Colon (tissue), 2 donors: ENCODE measurements around the gene APCDD1L.
"Not testable (repeated sequence)": the region's sequence is repeated elsewhere in the genome, so short reads cannot be mapped to it uniquely, and the experiment has no call there.

Source experiments
- FAIRE-seq: peaks from 2 replicates; lab custom pipeline; 2012; peaks lifted over from hg19 to GRCh38; lab: Jason Lieb, UNC
- donor health status: control.
- donor health status: control.

Gene APCDD1L

DNA sequence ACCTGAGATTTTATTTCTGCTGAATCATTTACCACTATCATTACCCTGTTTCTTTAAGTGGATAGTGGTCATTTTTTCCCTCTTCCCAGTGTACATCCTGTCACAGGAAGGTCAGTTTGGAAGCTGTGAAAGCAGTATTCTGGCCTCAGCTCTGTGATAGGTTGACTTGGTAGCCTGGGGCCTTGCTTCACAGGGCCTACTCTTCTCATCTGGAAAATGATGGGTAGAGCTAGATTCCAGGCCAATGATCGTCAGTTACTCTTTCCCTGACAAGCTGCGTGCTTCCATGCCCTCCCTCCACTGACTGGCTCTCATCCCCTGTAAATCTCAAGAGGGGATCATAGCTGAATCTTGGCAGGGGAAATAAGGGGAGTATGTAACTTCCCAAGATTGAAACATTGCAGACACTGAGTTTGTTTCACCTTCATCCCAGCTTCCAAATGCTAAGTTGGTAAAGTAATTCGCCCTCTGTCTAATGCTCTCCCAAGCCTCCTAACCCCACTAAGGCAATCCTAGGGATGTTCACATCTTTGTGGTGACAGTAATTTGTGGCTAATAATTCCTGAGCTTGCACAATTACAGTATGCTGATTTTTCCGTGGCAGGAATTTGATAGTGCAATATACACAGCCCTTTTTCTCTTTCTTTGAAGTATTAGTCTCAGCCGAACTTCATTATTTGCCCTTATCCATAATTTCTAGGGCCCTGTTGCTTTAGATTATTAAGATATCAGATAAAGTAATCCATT is 75.0 kb downstream of the APCDD1L start:
- FAIRE-seq: no peak

DNA sequence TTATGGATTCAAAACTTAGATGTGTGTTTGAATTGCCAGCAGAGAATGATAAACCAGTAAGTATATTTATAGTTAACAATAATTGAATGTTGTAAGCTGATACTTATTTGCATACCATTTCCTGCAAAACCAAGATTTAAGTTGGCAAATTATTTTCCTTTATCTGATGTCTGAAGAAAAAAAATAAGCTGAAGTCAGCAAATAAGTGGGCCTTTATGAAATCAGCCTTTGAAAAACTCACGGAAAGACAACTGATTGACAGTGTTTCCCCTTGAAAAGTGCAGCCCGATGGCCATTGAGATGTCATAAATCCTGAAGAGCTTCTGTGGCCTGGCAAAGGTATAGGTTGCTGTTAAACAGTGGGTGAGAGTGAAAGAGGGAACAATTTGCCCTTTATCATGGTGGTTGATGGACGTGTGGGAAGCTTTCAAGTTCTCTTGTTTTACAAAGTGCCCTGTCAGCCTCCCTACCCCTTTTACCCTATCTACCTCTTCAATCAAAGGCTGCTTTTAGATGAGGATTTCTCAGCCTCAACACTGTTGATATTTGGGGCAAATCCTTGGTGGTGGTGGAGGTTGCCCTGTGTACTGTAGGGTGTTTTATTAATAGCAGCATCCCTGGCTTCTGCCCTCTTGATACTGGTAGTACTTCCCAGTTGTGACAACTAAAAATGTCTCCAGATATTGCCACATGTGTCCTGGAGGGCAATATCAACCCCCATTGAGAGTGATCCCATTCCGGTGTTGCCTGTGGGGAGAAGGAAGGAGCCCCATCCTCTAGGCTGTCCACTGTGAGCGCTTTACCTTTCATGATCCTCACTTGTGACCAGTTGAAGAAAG is 76.0 kb downstream of the APCDD1L start:
- no peak for FAIRE-seq

DNA sequence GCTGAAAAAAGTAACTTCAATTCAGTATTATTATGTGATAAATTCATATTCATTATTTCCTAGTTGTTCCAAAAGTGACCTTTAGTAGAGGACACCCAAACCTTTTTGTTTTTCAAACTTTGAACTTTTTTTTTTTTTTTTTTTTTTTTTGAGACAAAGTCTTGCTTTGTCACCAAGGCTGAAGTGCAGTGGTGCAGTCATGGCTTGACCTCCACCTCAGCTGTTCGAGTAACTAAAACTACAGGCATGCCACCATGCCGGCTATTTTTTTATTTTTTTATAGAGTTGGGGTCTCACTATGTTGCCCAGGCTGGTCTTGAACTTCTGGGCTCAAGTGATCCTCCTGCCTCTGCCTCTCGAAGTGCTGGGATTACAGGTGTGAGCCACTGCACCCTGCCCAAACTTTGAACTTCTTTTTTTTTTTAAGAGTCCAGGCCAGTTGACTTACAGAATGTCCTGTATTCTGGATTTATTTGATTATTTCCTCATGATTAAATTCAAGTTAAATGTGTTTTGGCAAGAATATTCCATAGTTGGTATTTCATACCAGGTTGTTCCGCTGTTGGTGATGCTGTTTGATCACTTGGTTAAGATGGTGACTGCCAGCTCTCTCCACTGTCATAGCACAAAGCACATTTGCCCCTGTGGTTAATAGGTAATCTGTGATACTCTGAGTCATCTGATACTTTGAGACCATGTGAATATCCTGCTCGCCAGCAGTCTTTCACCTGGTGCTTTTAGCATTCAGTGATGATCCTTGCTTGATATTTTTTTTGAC is 78.1 kb downstream of the APCDD1L start:
- FAIRE-seq: no peak

DNA sequence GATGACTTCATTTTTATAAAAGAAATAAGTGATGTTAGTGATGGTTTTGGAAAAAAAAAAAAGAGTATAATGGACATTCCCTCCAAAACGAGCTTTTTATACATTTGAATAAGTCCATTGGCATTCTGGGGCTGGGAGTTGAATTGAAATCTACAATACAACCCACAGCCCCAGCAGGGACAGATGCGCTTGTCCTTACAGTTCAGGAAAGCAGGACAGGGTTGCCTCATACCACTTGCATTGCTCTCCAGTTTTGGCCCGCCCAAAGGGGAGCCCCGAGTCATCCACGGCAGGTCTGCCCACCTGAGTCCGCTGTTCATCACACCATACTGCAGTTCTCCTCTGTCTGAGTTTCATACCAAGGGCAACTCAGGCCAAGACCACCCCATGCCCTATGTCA is 80.0 kb downstream of the APCDD1L start:
- FAIRE-seq: no peak

DNA sequence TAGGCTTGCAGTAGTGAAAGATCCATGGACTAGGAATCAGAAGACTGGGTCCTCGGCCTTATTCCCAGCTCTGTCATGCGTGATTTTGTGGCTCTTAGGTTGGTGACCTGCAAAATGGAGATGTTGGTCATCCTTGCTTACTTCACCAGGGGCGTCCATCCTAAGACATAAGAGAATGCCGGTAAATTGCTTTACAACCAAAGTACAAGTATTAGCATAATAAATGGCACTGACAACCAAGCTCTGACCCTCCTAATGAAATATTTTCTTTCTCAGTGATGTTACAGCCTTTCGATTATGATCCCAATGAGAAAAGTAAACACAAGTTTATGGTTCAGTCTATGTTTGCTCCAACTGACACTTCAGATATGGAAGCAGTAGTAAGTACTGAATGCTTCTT is 80.9 kb downstream of the APCDD1L start:
- no peak for FAIRE-seq

DNA sequence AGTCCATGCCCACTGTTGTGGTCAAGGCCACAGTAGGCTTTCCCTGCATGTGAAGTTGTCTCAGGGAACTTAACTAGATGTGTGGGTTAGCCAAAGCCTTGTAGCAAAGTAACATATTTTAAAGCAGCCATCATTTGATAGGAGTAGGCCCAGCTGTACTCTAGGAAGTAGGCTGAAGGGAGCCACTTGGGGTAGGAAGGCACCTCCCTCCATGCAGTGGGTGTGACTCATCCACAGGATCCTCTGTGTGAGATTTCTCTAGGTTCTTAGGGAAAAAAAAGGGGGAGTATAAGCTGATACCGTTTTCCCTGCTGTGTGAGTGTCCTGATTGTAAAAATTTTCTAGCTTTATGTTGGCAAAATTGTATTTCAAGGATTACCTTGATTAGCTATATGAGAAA is 81.4 kb downstream of the APCDD1L start:
- no peak for FAIRE-seq

DNA sequence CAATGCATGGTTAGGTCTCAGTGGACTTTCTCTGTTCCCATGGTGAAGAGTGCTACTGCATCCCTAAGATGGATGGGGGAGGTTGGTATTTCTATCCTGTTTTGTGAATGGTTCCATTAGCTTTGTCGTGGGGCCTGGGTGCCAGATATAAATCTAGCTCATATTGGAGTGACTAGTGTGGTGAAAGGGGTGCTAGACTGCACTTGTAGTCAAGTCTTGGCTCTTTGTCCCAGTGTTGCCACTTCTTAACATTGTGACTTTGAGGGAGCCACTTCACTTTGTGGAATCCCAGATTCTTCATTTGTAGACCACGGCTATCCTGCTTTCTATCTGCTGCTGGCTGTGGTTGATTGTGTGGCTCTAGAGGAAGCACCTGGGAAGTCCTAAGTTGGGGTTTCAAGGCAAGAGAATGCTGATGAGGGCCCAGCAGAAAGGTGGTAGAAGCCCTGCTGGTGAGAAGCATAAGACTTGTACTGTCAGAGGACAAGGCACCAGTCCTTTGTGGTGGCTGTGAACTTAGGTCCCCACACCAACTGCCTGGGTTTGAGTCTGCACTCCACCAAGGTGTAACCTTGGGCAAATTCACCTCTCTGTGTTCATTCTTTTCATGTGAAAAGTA is 82.1 kb downstream of the APCDD1L start:
- FAIRE-seq: no peak

DNA sequence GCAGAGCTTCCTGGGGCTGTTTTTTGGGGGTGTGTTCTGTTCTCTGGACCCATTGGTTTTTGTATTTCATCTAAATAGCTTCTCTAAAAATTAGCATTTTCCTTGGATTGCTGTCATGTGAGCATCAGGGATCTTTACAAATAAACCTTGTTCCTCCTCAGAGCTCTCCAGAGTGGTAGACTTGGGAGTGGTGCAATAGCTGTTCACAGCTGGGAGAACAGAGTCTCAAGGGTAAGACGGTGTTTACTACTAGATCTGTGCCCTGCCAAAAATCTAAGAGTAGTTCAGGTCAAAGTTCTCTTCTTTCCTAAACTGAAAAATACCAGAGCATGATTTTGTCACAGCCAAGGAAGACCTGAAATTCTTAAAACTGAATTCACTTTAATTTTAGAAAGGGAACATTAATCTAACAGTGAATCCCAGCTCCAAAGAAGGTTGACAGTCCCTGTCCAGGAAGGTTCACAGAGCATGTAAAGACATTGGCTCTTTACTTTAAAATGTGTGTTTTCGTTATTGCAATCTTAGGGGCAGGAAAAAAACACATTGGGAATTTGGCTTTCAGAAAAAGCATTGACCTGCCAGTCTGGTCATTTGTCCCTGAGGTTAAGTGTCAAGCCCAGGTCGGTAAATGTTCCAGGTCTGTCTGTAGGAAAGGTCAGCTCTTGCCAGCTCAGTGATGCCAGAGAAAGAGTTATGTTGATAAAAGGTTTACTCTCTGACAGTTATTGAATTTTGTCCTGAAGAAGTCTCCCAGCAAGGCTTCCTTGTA is 82.8 kb downstream of the APCDD1L start:
- no peak for FAIRE-seq

DNA sequence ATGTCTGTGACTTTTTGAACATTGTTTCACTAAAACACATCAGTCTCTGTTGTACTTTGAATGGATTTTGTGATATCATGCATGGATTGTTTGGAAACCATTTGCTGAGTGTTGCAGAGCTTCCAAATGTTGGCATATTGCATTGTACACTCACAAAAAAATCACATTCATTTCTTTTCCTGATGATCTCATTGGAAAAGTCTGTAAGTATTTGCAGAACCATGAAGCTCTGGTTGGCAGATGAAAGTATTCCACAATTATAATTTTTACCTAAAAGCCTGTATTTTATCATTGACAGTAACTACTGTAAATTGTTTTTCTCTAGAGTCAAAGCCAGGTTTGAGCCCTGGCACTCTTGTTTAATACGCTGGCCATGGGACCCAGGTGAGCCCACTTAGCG is 84.1 kb downstream of the APCDD1L start:
- FAIRE-seq: no peak

DNA sequence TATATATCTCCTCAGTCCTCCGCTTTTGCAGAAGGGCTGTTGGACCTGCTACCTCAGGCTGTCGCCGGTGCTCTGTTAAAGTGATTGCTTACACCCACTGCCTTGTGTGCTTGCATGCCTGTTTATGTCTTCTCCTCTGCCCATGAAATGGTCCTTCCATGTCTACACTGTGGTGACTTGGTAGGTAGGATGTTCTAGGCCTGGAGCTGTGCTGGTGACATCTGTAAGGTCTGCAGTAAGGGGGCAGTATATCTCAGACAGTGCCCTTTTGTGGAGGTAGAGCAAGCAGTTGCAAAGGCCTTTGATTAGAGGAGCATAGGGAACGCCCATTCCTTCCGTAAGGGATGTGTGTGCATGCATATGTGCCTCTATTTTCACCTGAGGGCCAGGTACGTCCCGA is 85.9 kb downstream of the APCDD1L start:
- FAIRE-seq: no peak

DNA sequence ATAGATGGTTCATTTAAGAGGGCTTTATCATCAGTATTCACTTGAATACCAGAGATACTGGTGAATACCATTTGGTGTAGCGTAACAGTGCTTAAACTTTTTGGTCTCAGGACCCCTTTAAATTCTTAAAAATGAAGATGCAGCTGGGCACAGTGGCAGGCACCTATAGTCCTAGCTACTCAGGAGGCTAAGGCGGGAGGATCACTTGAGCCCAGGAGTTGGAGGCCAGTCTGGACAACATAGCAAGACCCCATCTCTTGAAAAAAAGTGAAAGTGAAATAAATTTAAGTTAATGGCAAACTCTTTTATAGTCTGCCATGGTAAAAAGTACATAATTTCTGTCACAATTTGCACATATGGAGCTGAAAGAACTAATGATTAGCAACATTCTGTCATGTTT is 86.8 kb downstream of the APCDD1L start:
- FAIRE-seq: no peak

DNA sequence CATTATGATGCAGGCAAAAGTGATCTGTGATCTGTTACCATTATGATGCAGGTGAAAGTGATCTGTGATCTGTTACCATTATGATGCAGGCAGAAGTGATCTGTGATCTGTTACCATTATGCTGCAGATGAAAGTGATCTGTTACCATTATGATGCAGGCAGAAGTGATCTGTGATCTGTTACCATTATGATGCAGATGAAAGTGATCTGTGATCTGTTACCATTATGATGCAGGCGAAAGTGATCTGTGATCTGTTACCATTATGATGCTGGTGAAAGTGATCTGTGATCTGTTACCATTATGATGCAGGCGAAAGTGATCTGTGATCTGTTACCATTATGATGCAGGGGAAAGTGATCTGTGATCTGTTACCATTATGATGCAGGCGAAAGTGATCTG is 87.6 kb downstream of the APCDD1L start:
- not testable (repeated sequence) for FAIRE-seq

DNA sequence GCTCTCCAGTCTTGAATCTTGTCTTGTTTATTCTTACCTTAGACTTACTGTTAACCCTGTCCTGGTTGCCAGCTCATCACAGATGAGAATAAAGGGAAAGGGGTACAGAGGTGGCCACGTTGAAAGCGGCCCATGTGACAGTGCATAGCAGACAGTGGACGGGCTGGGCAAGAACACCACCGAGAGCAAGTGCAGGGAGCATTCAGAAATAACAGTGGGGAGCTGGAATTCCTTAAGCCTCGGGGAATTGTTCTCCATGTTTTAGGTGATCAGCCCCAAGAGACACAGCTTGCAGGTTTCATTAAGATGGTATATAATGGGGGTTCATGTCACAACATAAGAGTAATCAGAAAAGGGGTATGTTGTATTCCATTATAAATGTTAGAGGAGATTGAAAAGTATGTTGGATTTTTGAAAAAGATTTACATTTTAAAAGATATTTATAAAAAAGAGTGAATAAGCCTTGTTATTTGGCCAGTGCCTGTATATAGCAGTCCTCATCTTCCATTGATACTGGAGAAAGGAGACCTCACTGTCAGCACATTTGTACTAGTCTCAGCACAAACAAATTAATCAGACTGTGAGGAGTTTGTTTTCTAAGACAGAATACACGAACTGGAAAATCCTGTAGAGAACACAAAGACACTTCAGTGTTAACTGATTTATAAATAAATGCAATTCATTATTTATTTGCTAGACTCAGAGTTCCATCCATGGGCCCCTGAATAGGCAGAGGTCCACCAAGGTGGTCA is 90.8 kb downstream of the APCDD1L start:
- no peak for FAIRE-seq

DNA sequence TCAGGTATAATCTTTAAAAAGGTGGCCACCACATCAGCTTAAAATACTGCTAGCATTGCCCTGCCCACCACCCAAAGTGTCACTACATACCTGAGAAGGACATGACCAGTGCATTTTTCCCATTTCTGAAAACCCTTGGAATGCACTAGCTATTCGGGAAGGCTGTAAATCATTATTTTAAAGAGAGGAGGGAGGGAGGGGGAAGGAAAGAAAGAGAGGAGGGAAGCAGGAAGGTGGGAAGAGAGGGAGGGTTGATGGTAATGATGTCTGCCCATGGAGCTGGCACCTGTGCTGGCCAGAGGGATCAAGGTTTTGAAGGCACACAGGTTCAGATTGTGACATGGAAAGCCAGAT is 93.7 kb downstream of the APCDD1L start:
- no peak for FAIRE-seq

DNA sequence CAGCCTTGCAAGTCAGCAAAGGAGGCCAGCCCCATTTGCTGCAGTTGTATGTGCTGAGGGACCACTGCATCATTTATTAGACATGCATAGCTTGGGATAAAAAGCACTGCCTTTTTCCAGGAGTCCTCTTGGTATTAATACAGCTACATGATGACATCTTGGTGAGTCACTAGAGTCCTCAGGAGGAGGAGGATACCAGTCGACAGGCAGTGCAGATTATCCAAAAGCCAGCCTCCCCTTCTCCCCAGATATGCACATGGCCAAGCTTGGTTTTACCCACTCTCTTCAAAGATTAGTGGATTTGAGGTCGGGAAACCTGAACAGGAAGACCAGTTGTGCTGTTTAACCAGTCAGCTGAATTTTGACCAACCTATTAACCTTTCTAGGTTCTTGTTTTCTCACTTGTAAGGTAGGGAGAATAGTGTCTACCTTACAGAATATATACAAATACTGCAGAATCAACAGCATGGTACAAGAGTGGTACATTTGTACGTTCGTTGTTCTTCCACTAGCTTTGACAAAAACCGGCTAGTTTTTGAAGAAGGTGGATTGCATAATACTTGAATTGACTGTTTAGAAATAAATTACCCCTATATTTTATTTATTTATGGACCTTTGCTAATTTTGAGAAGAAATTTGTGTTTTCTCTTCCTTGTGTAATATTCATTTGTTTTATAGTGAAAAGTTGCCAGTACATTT is 94.3 kb downstream of the APCDD1L start:
- no peak for FAIRE-seq

DNA sequence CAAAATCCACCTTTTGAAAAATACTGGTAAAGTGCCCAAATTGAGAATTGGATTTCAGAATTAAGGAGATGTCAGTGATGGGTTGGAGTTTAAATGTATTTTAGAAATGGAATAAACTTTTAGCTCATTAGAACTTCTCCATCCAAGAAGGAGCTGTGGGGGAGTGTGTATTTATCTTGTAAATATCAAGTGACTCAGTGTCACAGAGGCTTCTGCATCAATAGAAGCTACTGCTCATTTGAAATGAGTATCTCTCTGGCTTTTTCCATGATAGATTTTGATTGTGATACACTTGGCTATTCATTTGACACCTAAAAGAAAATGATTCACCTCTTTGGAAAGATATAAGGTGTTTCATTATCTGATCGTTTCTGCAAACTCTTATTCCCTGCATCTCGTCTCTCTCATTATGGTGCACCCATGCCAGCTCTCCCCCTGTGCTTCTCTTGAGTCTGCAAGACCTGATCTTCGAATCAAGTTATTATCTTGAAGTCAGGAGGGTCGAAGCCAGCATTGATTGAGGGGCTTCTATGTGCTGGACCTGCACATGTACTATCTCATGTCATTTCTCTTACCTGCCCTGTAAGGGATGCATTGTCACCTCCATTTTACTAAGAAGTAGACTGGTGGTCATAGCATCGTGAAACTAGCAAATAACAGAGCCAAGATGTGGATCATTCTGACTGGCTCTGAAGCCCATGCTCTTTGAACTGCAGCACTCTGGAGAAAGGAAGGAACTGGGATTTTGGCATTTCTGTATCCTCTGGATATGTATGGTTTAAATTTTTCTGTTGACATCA is 96.0 kb downstream of the APCDD1L start:
- FAIRE-seq: no peak

DNA sequence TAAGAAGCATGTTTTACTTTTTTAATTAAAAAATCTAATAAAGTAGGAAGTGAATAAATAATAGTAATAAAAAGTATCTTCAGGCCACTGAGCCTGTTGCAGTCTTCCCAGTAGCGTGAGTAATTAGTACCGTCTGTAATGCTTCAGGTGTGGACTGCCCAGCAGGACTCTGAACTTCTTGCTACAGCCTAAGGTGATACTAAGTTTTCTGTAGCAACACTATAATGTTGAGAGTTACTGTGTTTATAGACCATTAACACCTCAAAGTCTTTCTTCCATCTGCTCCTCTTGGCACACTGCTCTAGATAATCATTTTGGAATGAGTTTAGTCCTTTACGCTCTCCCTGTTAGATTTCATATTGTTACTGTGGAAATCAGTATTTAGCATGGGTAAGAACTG is 97.8 kb downstream of the APCDD1L start:
- no peak for FAIRE-seq

DNA sequence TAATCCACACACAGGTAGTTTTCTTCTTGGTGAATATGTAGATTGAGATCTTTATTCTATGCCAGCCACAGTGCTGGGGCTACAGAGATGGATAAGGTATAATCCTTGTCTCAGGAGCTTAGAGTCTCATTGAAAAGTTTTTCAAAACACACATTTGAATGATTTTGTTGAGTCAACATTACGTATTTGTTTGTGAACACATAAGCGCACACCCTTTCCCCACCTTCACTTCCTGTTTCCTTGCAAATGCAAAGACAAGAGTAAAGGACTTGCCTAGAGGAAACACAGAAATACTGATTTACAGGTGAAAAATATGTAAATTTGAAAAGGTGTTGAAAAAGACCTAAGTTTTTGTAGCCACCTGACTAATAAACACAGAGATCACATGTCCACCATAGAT is 98.4 kb downstream of the APCDD1L start:
- FAIRE-seq: no peak

DNA sequence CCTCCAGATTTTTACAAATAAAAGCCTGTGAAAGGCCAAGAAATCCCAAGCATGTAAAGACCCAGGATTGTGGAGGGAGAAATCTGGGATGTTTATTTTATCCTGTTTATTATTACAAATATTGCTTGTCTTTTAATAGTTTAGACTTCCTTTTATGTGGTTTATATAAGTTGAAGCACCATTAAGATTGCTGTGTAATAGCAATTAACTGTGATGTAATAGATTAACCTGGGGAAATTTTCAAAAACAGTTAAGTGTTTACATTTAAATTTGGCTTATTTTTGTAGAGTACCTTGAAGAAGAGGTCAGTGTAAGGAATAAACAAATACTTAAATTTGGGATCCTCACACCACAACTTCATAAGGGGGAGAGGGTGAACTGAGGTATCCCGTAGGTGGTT is 99.1 kb downstream of the APCDD1L start:
- FAIRE-seq: no peak

DNA sequence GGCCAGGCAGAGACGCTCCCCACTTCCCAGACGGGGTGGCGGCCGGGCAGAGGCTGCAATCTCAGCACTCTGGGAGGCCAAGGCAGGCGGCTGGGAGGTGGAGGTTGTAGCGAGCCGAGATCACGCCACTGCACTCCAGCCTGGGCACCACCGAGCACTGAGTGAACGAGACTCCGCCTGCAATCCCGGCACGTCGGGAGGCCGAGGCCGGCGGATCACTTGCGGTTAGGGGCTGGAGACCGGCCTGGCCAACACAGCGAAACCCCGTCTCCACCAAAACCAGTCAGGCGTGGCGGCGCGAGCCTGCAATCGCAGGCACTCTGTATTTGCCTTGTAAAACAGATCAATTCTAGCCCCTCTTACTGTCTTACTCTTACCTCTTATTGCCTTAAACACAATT is 100.4 kb downstream of the APCDD1L start:
- not testable (repeated sequence) for FAIRE-seq
